Neural progenitor cell (in vitro differentiated cells): ENCODE data around the gene ADCY1.

Source experiments
- EZH2 ChIP-seq: fragments of 200-600 bp; sonication (generic); IDR thresholded peaks from 2 replicates; pipeline ENCODE4 v1.6.1; 2017; ENCODE audit warnings: antibody characterized with exemption, mild to moderate bottlenecking, moderate library complexity
- EZH2phosphoT487 ChIP-seq: fragments of 200-600 bp; sonication (generic); IDR thresholded peaks from 2 replicates; pipeline ENCODE4 v1.6.1; 2017; ENCODE audit warnings: antibody characterized with exemption
- TF ChIP-seq, protein P1 (sequence below): fragments of 200-600 bp; sonication (generic); IDR thresholded peaks from 2 replicates; pipeline ENCODE4 v1.5.1; 2017; ENCODE audit warnings: antibody characterized with exemption, mild to moderate bottlenecking

DNA sequence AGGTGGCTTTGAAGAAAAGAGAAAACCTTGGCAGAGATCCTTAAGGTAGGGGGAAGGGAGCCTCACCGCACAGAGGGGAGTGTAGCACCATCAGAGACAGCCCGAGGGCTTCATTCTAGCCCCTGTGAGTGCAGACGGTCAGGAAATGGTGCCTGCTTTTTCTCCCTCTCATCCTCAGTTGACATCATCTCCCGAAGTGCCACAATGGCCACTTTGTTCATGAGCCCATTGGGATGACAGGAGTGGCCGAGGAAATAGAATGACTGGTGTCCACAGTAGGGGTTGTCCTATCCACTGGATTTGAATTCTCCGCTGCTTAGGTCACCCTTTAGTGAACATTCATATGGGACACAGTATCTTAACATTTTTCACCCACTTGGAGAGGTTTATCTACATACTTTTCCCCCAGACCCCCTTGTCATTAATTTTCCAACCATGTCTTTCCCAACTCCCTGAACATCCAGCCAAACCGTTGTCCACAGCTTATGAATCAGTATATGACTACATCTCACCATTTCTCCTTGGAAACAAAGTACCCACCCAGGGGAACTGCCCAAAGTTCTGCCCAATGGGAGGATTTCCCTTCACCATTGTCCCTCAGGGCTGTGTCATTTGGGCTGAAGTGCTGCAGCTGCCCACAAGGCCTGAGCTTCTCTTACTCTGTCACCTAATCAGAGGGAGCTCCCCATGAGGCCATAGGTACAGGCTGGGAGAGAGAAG lies 108.8 kb downstream of the ADCY1 start:
- TF ChIP-seq, protein P1, sequence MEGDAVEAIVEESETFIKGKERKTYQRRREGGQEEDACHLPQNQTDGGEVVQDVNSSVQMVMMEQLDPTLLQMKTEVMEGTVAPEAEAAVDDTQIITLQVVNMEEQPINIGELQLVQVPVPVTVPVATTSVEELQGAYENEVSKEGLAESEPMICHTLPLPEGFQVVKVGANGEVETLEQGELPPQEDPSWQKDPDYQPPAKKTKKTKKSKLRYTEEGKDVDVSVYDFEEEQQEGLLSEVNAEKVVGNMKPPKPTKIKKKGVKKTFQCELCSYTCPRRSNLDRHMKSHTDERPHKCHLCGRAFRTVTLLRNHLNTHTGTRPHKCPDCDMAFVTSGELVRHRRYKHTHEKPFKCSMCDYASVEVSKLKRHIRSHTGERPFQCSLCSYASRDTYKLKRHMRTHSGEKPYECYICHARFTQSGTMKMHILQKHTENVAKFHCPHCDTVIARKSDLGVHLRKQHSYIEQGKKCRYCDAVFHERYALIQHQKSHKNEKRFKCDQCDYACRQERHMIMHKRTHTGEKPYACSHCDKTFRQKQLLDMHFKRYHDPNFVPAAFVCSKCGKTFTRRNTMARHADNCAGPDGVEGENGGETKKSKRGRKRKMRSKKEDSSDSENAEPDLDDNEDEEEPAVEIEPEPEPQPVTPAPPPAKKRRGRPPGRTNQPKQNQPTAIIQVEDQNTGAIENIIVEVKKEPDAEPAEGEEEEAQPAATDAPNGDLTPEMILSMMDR, result no peak
- TF ChIP-seq EZH2phosphoT487, result no peak
- no peak for TF ChIP-seq EZH2
